GM12878 (cell line): ENCODE results near the gene ENAH. TPM values are rescaled to one million over a fixed set of nuclear protein-coding genes. Genes with fewer than 3 reads are reported as not detected.

Experiments used
- ATAC-seq: fragments of 200-7000 bp; cut with Tn5 transposase; 3 replicates; pipeline ENCODE4 v1.9.1; 2020; ENCODE audit warnings: mild to moderate bottlenecking, moderate library complexity
- BruUV-seq: library from RNA; stranded (reverse); fragments of 400-500 nt; replicated peaks from 2 replicates; lab custom pipeline; 2021; lab: Mats Ljungman, UMichigan
- CTCF ChIA-PET: fragments of 300-600 bp; sonication (Branson Sonifier 250); formaldehyde crosslinking; extraction: SDS; loops from one replicate; lab custom pipeline; 2021; ENCODE audit warnings: inconsistent platforms; lab: Yijun Ruan, JAX
- POLR2A ChIA-PET: fragments of 350-600 bp; formaldehyde crosslinking; extraction: SDS; loops from one replicate; lab custom pipeline; 2021; ENCODE audit warnings: inconsistent platforms; lab: Charles Lee
- RAD21 ChIA-PET: fragments of 300-600 bp; sonication (Branson Sonifier 250); formaldehyde crosslinking; loops from one replicate; lab custom pipeline; 2023; ENCODE audit warnings: antibody characterized with exemption; ENCODE audit not compliant: unreplicated experiment; lab: Charles Lee
- SMC1A ChIA-PET: fragments of 300-600 bp; sonication (Branson Sonifier 250); formaldehyde crosslinking; loops from one replicate; lab custom pipeline; 2023; ENCODE audit not compliant: unreplicated experiment, uncharacterized antibody; lab: Charles Lee
- DNase-seq: peaks from one replicate; pipeline ENCODE4 v3.0.0-alpha.2; 2011; ENCODE audit warnings: low read depth, low spot score
- FAIRE-seq: peaks from 3 replicates; lab custom pipeline; 2011; peaks lifted over from hg19 to GRCh38; lab: Jason Lieb, UNC
- H2AFZ ChIP-seq: 2 replicates; pipeline ENCODE4 v1.6.0; 2011; ENCODE audit warnings: low read depth, low read length, control low read depth; ENCODE audit not compliant: control insufficient read depth
- H3K27ac ChIP-seq: 2 replicates; pipeline ENCODE4 v1.5.1; 2011; ENCODE audit warnings: control low read depth; ENCODE audit not compliant: control insufficient read depth, insufficient read depth
- H3K27me3 ChIP-seq, 2 experiments: replicated peaks in 1 of 2; 2 replicates each; pipeline versions ENCODE4 v1.6.0 to v1.6.1; 2011; ENCODE audit warnings: low read length in 1 of 2; ENCODE audit not compliant: control insufficient read depth in 2 of 2, insufficient read depth in 2 of 2
- H3K36me3 ChIP-seq, 2 experiments: 2 replicates each; pipeline ENCODE4 v1.5.1; 2011; ENCODE audit warnings: low read length in 1 of 2; ENCODE audit not compliant: control insufficient read depth in 2 of 2, insufficient read depth in 2 of 2
- H3K4me1 ChIP-seq: 2 replicates; pipeline ENCODE4 v1.6.1; 2011; ENCODE audit warnings: mild to moderate bottlenecking, low read length, moderate library complexity, mixed read lengths; ENCODE audit not compliant: control insufficient read depth, insufficient read depth
- H3K4me2 ChIP-seq: 2 replicates; pipeline ENCODE4 v1.6.0; 2011; ENCODE audit warnings: control low read depth; ENCODE audit not compliant: control insufficient read depth, insufficient read depth
- H3K4me3 ChIP-seq: fragments of 200-600 bp; sonication (generic); 2 replicates; pipeline ENCODE4 v1.5.1; 2016
- H3K79me2 ChIP-seq: 2 replicates; pipeline ENCODE4 v1.6.0; 2011; ENCODE audit warnings: low read length; ENCODE audit not compliant: control insufficient read depth, insufficient read depth
- H3K9ac ChIP-seq: 2 replicates; pipeline ENCODE4 v1.8.0; 2011; ENCODE audit warnings: low read length, control low read depth, mixed read lengths; ENCODE audit not compliant: control insufficient read depth, insufficient read depth
- H3K9me3 ChIP-seq: replicated peaks from 3 replicates; pipeline ENCODE4 v1.5.1; 2011; ENCODE audit warnings: mild to moderate bottlenecking, low read length; ENCODE audit not compliant: control insufficient read depth, insufficient read depth
- H4K20me1 ChIP-seq: 2 replicates; pipeline ENCODE4 v1.6.0; 2011; ENCODE audit not compliant: control insufficient read depth, insufficient read depth
- HDAC6 ChIP-seq: fragments of 200-600 bp; sonication (generic); IDR thresholded peaks from one replicate; pipeline ENCODE4 v1.8.0; 2017; ENCODE audit warnings: antibody characterized with exemption; ENCODE audit not compliant: unreplicated experiment
- KDM1A ChIP-seq: fragments of 200-600 bp; sonication (generic); IDR thresholded peaks from 2 replicates; pipeline ENCODE4 v1.6.1; 2016; ENCODE audit warnings: borderline replicate concordance
- SPI1 ChIP-seq: IDR thresholded peaks from 2 replicates; pipeline ENCODE4 v1.6.1; 2011; ENCODE audit warnings: low read depth, mild to moderate bottlenecking, low read length, moderate library complexity, borderline replicate concordance; ENCODE audit not compliant: insufficient read depth
- SRF ChIP-seq, 2 experiments: IDR thresholded peaks; 2 replicates each; pipeline ENCODE4 v1.6.1; 2011; ENCODE audit warnings: low read depth in 2 of 2, low read length in 2 of 2, mild to moderate bottlenecking in 1 of 2, moderate library complexity in 1 of 2
- SUPT20H ChIP-seq: IDR thresholded peaks from 2 replicates; pipeline ENCODE4 v1.6.1; 2011; ENCODE audit warnings: low read depth, mild to moderate bottlenecking, low read length, moderate library complexity, borderline replicate concordance; ENCODE audit not compliant: control insufficient read depth
- SUZ12 ChIP-seq: fragments of 200-600 bp; sonication (generic); IDR thresholded peaks from one replicate; pipeline ENCODE4 v1.6.1; 2018; ENCODE audit warnings: antibody characterized with exemption, mild to moderate bottlenecking; ENCODE audit not compliant: unreplicated experiment
- ZNF207 ChIP-seq: fragments of 450-650 bp; IDR thresholded peaks from 2 replicates; pipeline ENCODE4 v1.6.1; 2014; ENCODE audit warnings: antibody characterized with exemption, mild to moderate bottlenecking, borderline replicate concordance
- ZNF622 ChIP-seq: fragments of 450-650 bp; IDR thresholded peaks from 2 replicates; pipeline ENCODE4 v1.6.1; 2017; ENCODE audit warnings: mild to moderate bottlenecking, inconsistent platforms
- ZSCAN29 ChIP-seq: fragments of 450-650 bp; IDR thresholded peaks from 2 replicates; pipeline ENCODE4 v1.6.1; 2017; ENCODE audit warnings: mild to moderate bottlenecking, moderate library complexity
- WGBS: methylation state at CpG from one replicate; pipeline ENCODE4 v1.1.6; 2016; ENCODE audit warnings: low lambda C conversion rate; ENCODE audit not compliant: insufficient replicate concordance, insufficient coverage; ENCODE audit errors: missing lambda C conversion rate; 5-methylcytosine and 5-hydroxymethylcytosine counted together
- in situ Hi-C: fragments of 300-500 bp; cut with MboI; formaldehyde crosslinking; loops from 9 replicates; pipeline ENCODE4 v1.14.3; 2018; ENCODE audit warnings: mixed read lengths
- intact Hi-C: fragments of 100-400 bp; cut with micrococcal nuclease; formaldehyde crosslinking; loops from one replicate; pipeline ENCODE4 v1.14.2; 2022; ENCODE audit not compliant: unreplicated experiment
- polyA plus RNA-seq, 11 experiments: library from polyadenylated mRNA; depleted of rRNA in 4 of 11; unstranded in 6 of 11; stranded (reverse) in 5 of 11; fragments of >200 nt; fragmentation: Nextera tagmentation in 4 of 11; fragmentation: Illumina TruSeq in 1 of 11; extraction: Ambion mirVana in 4 of 11; extraction: Trizol in 1 of 11; gene quantifications; 1 replicate in 1 of 11; 2 replicates in 10 of 11; pipeline versions ENCODE4 v1.2.1 to v1.2.3, GENCODE V29; 2011 to 2016; ENCODE audit warnings: inconsistent platforms in 2 of 11, missing spikeins in 2 of 11, low read depth in 1 of 11
- total RNA-seq, 4 experiments: library from RNA; depleted of rRNA in 3 of 4; stranded (reverse); fragments of >200 nt in 3 of 4; fragmentation: Illumina TruSeq in 1 of 4; extraction: Trizol in 1 of 4; gene quantifications; 2 replicates each; pipeline versions ENCODE4 v1.2.1 to v1.2.3, GENCODE V29; 2013 to 2021
- TF ChIP-seq, protein P1 (sequence below): IDR thresholded peaks from 2 replicates; pipeline ENCODE4 v1.6.1; 2012; ENCODE audit warnings: mild to moderate bottlenecking, low read depth, low read length
- TF ChIP-seq, protein P2 (sequence below): fragments of 150-350 bp; IDR thresholded peaks from 2 replicates; pipeline ENCODE4 v1.6.1; 2014; ENCODE audit warnings: mild to moderate bottlenecking, low read depth, low read length
- TF ChIP-seq, protein P3 (sequence below): fragments of 450-650 bp; formaldehyde crosslinking; IDR thresholded peaks from 2 replicates; pipeline ENCODE4 v1.5.0; 2022; ENCODE audit warnings: mild to moderate bottlenecking, missing genetic modification characterization
- TF ChIP-seq, protein P4 (sequence below): IDR thresholded peaks from 2 replicates; pipeline ENCODE4 v1.6.1; 2012; ENCODE audit warnings: low read length, inconsistent platforms

Gene ENAH
- total and polyA plus RNA-seq, 10 of the 15 experiments (the other 5 are each of a cell fraction or from before 2014, with no cell fraction given) = under 0.01 to 0.62 (median 0.06) TPM; not detected in 5

DNA sequence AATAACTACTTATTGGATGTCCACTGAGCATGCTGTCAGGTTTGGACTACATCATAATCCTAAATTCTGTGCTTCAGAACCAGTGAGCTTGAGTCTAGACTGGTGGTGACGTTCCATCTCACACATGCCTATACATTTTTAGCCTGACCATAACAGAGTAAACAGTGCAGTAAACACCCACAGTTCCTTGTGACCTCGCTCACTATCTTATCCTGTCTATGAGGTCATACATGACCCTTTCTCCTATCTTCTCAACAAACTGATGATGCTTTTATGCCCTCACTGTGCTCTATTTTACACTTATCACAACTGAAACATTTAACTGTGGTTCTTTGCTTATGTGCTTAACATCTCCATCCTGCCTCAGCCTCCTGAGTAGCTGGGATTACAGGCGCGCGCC is 91.2 kb downstream of the ENAH start (continued):
- TF ChIP-seq, protein P1, sequence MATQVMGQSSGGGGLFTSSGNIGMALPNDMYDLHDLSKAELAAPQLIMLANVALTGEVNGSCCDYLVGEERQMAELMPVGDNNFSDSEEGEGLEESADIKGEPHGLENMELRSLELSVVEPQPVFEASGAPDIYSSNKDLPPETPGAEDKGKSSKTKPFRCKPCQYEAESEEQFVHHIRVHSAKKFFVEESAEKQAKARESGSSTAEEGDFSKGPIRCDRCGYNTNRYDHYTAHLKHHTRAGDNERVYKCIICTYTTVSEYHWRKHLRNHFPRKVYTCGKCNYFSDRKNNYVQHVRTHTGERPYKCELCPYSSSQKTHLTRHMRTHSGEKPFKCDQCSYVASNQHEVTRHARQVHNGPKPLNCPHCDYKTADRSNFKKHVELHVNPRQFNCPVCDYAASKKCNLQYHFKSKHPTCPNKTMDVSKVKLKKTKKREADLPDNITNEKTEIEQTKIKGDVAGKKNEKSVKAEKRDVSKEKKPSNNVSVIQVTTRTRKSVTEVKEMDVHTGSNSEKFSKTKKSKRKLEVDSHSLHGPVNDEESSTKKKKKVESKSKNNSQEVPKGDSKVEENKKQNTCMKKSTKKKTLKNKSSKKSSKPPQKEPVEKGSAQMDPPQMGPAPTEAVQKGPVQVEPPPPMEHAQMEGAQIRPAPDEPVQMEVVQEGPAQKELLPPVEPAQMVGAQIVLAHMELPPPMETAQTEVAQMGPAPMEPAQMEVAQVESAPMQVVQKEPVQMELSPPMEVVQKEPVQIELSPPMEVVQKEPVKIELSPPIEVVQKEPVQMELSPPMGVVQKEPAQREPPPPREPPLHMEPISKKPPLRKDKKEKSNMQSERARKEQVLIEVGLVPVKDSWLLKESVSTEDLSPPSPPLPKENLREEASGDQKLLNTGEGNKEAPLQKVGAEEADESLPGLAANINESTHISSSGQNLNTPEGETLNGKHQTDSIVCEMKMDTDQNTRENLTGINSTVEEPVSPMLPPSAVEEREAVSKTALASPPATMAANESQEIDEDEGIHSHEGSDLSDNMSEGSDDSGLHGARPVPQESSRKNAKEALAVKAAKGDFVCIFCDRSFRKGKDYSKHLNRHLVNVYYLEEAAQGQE = no peak
- TF ChIP-seq ZNF207 (no peak), ZSCAN29 (no peak)

DNA sequence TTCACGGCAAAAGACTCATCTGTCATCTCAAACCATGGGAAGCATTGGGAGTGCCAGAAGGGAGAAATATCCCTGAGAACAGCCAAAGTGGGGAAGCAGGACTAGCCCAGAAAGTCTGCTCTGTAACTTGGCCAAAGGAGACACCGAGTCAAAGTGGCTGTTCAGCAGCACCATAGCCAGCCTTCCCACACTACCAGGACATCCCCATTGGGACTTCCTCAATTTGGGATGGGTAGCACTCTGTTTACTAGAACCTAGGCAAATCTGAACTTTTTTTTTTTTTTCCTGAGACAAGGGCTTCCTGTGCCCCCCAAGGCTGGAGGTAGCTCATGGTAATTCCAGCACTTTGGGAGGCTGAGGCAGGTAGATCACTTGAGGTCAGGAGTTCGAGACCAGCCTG is 93.0 kb downstream of the ENAH start:
- ChIA-PET RAD21 (no interaction called here), SMC1A (no interaction called here), CTCF (interaction anchor here (1.3 kb wide), 1 partner anchor 17 kb away, joined by 3 read pairs; no protein-coding TSS in a partner anchor), POLR2A (no interaction called here)
- 31% methylated on average over 3 of the region's 3 CpGs for WGBS
- Histone ChIP-seq H4K20me1 (no peaks in the 10 kb centered on the region), H3K27ac (no peak overlapping the region), H3K27me3 (no peaks in the 10 kb centered on the region), H3K79me2 (no peaks in the 10 kb centered on the region), H3K9me3 (no peaks in the 10 kb centered on the region), H3K4me1 (no peaks in the 10 kb centered on the region), H3K9ac (no peak overlapping the region), H3K36me3 (no peaks in the 10 kb centered on the region), H3K4me3 (no peak overlapping the region), H2AFZ (no peak overlapping the region), H3K4me2 (no peak overlapping the region)
- intact Hi-C loops (loop anchor here (10.0 kb wide), 1 partner anchor 285 kb away; no protein-coding TSS in a partner anchor), in situ Hi-C loops (no loop called here)
- DNase-seq (no peak), ATAC-seq (no peak), FAIRE-seq (no peak)
- no TSS peak for BruUV-seq
- TF ChIP-seq, protein P2, sequence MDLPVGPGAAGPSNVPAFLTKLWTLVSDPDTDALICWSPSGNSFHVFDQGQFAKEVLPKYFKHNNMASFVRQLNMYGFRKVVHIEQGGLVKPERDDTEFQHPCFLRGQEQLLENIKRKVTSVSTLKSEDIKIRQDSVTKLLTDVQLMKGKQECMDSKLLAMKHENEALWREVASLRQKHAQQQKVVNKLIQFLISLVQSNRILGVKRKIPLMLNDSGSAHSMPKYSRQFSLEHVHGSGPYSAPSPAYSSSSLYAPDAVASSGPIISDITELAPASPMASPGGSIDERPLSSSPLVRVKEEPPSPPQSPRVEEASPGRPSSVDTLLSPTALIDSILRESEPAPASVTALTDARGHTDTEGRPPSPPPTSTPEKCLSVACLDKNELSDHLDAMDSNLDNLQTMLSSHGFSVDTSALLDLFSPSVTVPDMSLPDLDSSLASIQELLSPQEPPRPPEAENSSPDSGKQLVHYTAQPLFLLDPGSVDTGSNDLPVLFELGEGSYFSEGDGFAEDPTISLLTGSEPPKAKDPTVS = no peak
- TF ChIP-seq SRF (IDR thresholded peaks at IDR 0.05; ENCODE audit: low read depth in 2 of 2, low read length in 2 of 2) = no peak
- TF ChIP-seq SPI1 = no peak
- TF ChIP-seq ZNF622 = no peak
- TF ChIP-seq, protein P3, sequence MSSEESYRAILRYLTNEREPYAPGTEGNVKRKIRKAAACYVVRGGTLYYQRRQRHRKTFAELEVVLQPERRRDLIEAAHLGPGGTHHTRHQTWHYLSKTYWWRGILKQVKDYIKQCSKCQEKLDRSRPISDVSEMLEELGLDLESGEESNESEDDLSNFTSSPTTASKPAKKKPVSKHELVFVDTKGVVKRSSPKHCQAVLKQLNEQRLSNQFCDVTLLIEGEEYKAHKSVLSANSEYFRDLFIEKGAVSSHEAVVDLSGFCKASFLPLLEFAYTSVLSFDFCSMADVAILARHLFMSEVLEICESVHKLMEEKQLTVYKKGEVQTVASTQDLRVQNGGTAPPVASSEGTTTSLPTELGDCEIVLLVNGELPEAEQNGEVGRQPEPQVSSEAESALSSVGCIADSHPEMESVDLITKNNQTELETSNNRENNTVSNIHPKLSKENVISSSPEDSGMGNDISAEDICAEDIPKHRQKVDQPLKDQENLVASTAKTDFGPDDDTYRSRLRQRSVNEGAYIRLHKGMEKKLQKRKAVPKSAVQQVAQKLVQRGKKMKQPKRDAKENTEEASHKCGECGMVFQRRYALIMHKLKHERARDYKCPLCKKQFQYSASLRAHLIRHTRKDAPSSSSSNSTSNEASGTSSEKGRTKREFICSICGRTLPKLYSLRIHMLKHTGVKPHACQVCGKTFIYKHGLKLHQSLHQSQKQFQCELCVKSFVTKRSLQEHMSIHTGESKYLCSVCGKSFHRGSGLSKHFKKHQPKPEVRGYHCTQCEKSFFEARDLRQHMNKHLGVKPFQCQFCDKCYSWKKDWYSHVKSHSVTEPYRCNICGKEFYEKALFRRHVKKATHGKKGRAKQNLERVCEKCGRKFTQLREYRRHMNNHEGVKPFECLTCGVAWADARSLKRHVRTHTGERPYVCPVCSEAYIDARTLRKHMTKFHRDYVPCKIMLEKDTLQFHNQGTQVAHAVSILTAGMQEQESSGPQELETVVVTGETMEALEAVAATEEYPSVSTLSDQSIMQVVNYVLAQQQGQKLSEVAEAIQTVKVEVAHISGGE (CRISPR knock-in tag) = no peak
- TF ChIP-seq, protein P4, sequence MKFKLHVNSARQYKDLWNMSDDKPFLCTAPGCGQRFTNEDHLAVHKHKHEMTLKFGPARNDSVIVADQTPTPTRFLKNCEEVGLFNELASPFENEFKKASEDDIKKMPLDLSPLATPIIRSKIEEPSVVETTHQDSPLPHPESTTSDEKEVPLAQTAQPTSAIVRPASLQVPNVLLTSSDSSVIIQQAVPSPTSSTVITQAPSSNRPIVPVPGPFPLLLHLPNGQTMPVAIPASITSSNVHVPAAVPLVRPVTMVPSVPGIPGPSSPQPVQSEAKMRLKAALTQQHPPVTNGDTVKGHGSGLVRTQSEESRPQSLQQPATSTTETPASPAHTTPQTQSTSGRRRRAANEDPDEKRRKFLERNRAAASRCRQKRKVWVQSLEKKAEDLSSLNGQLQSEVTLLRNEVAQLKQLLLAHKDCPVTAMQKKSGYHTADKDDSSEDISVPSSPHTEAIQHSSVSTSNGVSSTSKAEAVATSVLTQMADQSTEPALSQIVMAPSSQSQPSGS = no peak
- no peak for TF ChIP-seq SUZ12
- TF ChIP-seq SUPT20H = no peak
- TF ChIP-seq KDM1A = no peak
- TF ChIP-seq HDAC6 = no peak
